ENCODE results near the gene SLC24A3. TPM values are rescaled to one million over a fixed set of nuclear protein-coding genes. Genes with fewer than 3 reads are reported as not detected.

The SLC24A3 gene
- polyA plus RNA-seq, 4 donors, result 1.6 to 4.0 (median 3.8) TPM; not detected in 1

DNA sequence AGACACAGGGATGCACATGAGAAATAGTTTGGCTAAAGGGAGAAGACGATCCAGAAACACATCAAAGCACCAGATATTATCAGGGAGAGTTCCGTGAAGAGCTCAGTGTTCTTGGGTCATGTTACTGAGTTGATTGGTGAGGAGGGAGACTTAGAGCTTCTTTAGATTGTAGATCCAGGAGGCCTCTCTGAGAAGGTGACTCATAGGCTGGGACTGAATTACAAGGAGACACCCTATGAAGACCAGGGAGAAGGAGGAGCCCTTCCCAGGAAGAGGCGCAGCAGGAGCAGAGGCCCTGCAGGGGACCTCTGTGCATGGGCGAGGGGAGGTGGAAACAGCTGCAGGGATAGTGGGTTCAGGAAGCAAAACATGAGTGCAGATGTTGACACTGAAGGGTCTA is 196.5 kb downstream of the SLC24A3 start:
- H3K27ac ChIP-seq (ENCODE audit: low read depth in 1 of 3, low read length in 2 of 3), result no peak overlapping the region
- H3K27me3 ChIP-seq (ENCODE audit: control insufficient read depth in 3 of 3, insufficient read depth in 3 of 3, low read length in 3 of 3), result no peaks in the 10 kb centered on the region
- no peaks in the 10 kb centered on the region for H3K9me3 ChIP-seq (ENCODE audit: control insufficient read depth in 2 of 2, insufficient read depth in 1 of 2, low read depth in 1 of 2, low read length in 1 of 2)
- no peaks in the 10 kb centered on the region for H3K4me1 ChIP-seq (ENCODE audit: control insufficient read depth in 3 of 3, insufficient read depth in 2 of 3, low read depth in 1 of 3, low read length in 2 of 3)
- DNase-seq, result no peak
- H3K4me3 ChIP-seq (ENCODE audit: low read depth in 1 of 3, low read length in 3 of 3), result no peak overlapping the region
- H3K36me3 ChIP-seq (ENCODE audit: control insufficient read depth in 3 of 3, insufficient read depth in 2 of 3, low read depth in 1 of 3, low read length in 3 of 3), result no peaks in the 10 kb centered on the region
- no peak for FAIRE-seq
- WGBS, 3 donors, result 76 to 82% (median 79%) methylated on average over 4 of the region's 4 CpGs

DNA sequence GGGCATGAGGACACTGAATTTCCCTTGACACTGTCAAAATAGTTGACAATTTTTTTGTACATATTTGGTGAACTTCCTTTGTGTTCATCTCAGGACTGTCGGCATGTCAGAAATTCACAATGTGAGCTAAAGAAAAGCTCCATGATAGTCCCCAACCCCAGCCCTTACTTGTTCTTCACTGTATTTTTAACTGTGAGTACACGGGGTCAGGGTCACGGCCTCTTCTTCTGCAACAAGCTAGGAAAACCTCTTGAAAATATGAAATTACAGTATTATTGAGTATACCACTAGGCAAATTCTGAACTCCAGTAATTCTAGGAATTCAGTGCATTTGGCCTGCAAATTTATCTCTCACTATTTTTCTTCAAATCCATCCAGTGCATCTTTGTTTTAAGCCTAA is 199.4 kb downstream of the SLC24A3 start:
- H3K9me3 ChIP-seq (ENCODE audit: control insufficient read depth in 2 of 2, insufficient read depth in 1 of 2, low read depth in 1 of 2, low read length in 1 of 2), result no peaks in the 10 kb centered on the region

DNA sequence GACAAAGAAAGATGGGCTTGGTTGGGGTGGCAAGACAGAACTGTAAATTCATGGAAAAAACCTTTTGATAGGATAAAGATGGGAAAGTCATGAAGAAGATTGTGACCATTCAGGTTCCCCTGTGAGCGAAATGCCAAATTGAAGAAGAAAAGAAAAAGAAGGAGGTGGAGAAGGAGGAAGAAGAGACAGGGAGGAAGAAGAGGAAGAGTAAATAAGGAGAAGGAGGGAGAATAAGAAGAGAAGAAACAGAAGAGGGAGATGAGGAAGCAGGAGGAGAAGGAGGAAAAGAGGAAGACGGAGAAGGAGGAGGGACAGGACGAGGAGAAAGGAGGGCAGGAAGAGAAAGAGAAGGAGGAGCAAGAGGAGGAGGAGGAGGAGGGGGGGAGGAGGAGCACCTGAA is 199.8 kb downstream of the SLC24A3 start:
- Histone ChIP-seq H3K4me3 (ENCODE audit: low read depth in 1 of 3, low read length in 3 of 3) (no peak overlapping the region), H3K9me3 (ENCODE audit: control insufficient read depth in 2 of 2, insufficient read depth in 1 of 2, low read depth in 1 of 2, low read length in 1 of 2) (no peaks in the 10 kb centered on the region), H3K4me1 (ENCODE audit: control insufficient read depth in 3 of 3, insufficient read depth in 2 of 3, low read depth in 1 of 3, low read length in 2 of 3) (no peaks in the 10 kb centered on the region), H3K27ac (ENCODE audit: low read depth in 1 of 3, low read length in 2 of 3) (no peak overlapping the region), H3K27me3 (ENCODE audit: control insufficient read depth in 3 of 3, insufficient read depth in 3 of 3, low read length in 3 of 3) (no peaks in the 10 kb centered on the region), H3K36me3 (ENCODE audit: control insufficient read depth in 3 of 3, insufficient read depth in 2 of 3, low read depth in 1 of 3, low read length in 3 of 3) (no peaks in the 10 kb centered on the region)
- no peak for FAIRE-seq
- no peak for DNase-seq
- 66 to 80% (median 78%) methylated on average over 3 of the region's 3 CpGs for WGBS, 3 donors

More for the DNA sequence above, 199.4 kb downstream of the SLC24A3 start:
- H3K4me1 ChIP-seq (ENCODE audit: control insufficient read depth in 3 of 3, insufficient read depth in 2 of 3, low read depth in 1 of 3, low read length in 2 of 3), result no peaks in the 10 kb centered on the region
- no peak for DNase-seq
- no peaks in the 10 kb centered on the region for H3K27me3 ChIP-seq (ENCODE audit: control insufficient read depth in 3 of 3, insufficient read depth in 3 of 3, low read length in 3 of 3)
- no peak overlapping the region for H3K4me3 ChIP-seq (ENCODE audit: low read depth in 1 of 3, low read length in 3 of 3)
- no peak for FAIRE-seq
- H3K36me3 ChIP-seq (ENCODE audit: control insufficient read depth in 3 of 3, insufficient read depth in 2 of 3, low read depth in 1 of 3, low read length in 3 of 3), result no peaks in the 10 kb centered on the region
- 85 to 89% (median 88%) methylated on average over 3 of the region's 3 CpGs for WGBS, 3 donors
- H3K27ac ChIP-seq (ENCODE audit: low read depth in 1 of 3, low read length in 2 of 3), result no peak overlapping the region

DNA sequence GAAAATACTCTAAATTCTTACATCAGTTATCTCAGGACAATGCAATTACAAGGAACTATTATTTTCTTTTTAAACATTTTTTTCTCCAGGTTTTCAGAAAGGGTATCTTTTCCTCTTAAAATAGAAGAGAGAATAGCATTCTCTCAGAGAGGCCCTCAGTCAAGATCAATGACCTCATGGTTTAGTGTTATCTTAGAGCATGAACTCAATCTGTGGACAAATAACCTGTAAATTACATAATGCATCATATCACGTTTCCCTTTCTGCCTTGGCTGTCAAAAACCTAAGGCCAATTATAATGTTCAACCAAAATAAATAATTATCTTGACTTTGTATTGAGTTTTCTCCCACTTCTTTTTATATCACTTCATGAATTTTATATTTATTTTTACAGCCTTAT is 202.2 kb downstream of the SLC24A3 start:
- Histone ChIP-seq H3K4me3 (ENCODE audit: low read depth in 1 of 3, low read length in 3 of 3) (no peak overlapping the region), H3K36me3 (ENCODE audit: control insufficient read depth in 3 of 3, insufficient read depth in 2 of 3, low read depth in 1 of 3, low read length in 3 of 3) (no peaks in the 10 kb centered on the region), H3K9me3 (ENCODE audit: control insufficient read depth in 2 of 2, insufficient read depth in 1 of 2, low read depth in 1 of 2, low read length in 1 of 2) (no peaks in the 10 kb centered on the region), H3K4me1 (ENCODE audit: control insufficient read depth in 3 of 3, insufficient read depth in 2 of 3, low read depth in 1 of 3, low read length in 2 of 3) (no peaks in the 10 kb centered on the region), H3K27ac (ENCODE audit: low read depth in 1 of 3, low read length in 2 of 3) (no peak overlapping the region), H3K27me3 (ENCODE audit: control insufficient read depth in 3 of 3, insufficient read depth in 3 of 3, low read length in 3 of 3) (no peaks in the 10 kb centered on the region)
- 19 to 52% (median 39%) methylated on average over 1 of the region's 1 CpG for WGBS, 3 donors
- FAIRE-seq (no peak), DNase-seq (no peak)

- DNase-seq (no peak), FAIRE-seq (no peak)
- Histone ChIP-seq H3K27me3 (ENCODE audit: control insufficient read depth in 3 of 3, insufficient read depth in 3 of 3, low read length in 3 of 3) (no peaks in the 10 kb centered on the region), H3K4me1 (ENCODE audit: control insufficient read depth in 3 of 3, insufficient read depth in 2 of 3, low read depth in 1 of 3, low read length in 2 of 3) (no peaks in the 10 kb centered on the region), H3K9me3 (ENCODE audit: control insufficient read depth in 2 of 2, insufficient read depth in 1 of 2, low read depth in 1 of 2, low read length in 1 of 2) (no peaks in the 10 kb centered on the region), H3K27ac (ENCODE audit: low read depth in 1 of 3, low read length in 2 of 3) (no peak overlapping the region), H3K36me3 (ENCODE audit: control insufficient read depth in 3 of 3, insufficient read depth in 2 of 3, low read depth in 1 of 3, low read length in 3 of 3) (no peaks in the 10 kb centered on the region), H3K4me3 (ENCODE audit: low read depth in 1 of 3, low read length in 3 of 3) (no peak overlapping the region)
- 46 to 67% (median 64%) methylated on average over 1 of the region's 1 CpG for WGBS, 3 donors
Observed at GRCh38 chr20:19415786-19416185, 203.3 kb downstream of the SLC24A3 start.

DNA sequence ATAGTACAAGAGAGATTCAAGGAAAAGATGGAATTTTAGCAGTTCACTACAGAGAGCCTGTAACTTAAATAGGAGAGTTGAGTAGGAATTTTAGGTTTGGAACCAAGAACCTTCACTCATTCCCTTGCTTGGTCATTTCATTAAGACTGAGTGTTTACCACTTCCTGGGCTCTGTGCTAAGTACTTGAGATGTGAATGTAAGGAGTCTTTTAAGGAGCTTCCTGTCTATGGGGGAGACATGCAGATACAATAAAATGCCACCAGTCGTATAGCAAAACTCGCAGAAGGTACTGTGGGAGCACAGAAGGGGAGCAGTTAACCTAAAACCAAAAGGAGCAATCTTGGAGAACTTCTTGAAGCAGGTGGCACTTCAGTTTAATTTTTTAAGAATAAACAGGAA is 204.2 kb downstream of the SLC24A3 start:
- Histone ChIP-seq H3K36me3 (ENCODE audit: control insufficient read depth in 3 of 3, insufficient read depth in 2 of 3, low read depth in 1 of 3, low read length in 3 of 3) (no peaks in the 10 kb centered on the region), H3K4me1 (ENCODE audit: control insufficient read depth in 3 of 3, insufficient read depth in 2 of 3, low read depth in 1 of 3, low read length in 2 of 3) (no peaks in the 10 kb centered on the region), H3K9me3 (ENCODE audit: control insufficient read depth in 2 of 2, insufficient read depth in 1 of 2, low read depth in 1 of 2, low read length in 1 of 2) (no peaks in the 10 kb centered on the region), H3K27me3 (ENCODE audit: control insufficient read depth in 3 of 3, insufficient read depth in 3 of 3, low read length in 3 of 3) (no peaks in the 10 kb centered on the region), H3K4me3 (ENCODE audit: low read depth in 1 of 3, low read length in 3 of 3) (no peak overlapping the region), H3K27ac (ENCODE audit: low read depth in 1 of 3, low read length in 2 of 3) (no peak overlapping the region)
- WGBS, 3 donors, result 87 to 91% (median 88%) methylated on average over 2 of the region's 2 CpGs
- DNase-seq, result no peak
- no peak for FAIRE-seq

DNA sequence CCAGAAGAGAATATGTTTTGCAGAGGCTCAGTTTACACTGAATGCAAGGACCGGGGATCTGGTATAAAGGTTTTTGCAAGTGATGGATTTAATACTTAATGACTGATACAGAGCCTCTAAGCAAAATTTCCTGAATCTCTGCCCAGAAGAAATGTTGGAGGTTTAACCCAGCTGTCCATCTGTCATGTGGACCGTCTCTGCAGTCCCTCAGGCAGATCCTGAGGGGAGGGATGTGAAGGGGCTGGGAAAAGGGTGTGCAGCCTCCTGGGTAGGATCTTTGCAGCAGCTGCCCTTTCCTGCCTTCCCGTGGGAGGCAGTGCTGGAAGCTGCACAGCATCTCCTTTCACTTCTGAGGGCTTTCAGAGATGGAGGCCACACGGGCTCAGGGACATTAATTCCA is 207.0 kb downstream of the SLC24A3 start:
- 51 to 66% (median 61%) methylated on average over 4 of the region's 4 CpGs for WGBS, 3 donors
- no peak overlapping the region for H3K27ac ChIP-seq (ENCODE audit: low read depth in 1 of 3, low read length in 2 of 3)
- H3K36me3 ChIP-seq (ENCODE audit: control insufficient read depth in 3 of 3, insufficient read depth in 2 of 3, low read depth in 1 of 3, low read length in 3 of 3), result no peaks in the 10 kb centered on the region
- no peaks in the 10 kb centered on the region for H3K9me3 ChIP-seq (ENCODE audit: control insufficient read depth in 2 of 2, insufficient read depth in 1 of 2, low read depth in 1 of 2, low read length in 1 of 2)
- no peak overlapping the region for H3K4me3 ChIP-seq (ENCODE audit: low read depth in 1 of 3, low read length in 3 of 3)
- DNase-seq (no peak), FAIRE-seq (no peak)
- no peaks in the 10 kb centered on the region for H3K4me1 ChIP-seq (ENCODE audit: control insufficient read depth in 3 of 3, insufficient read depth in 2 of 3, low read depth in 1 of 3, low read length in 2 of 3)
- H3K27me3 ChIP-seq (ENCODE audit: control insufficient read depth in 3 of 3, insufficient read depth in 3 of 3, low read length in 3 of 3), result no peaks in the 10 kb centered on the region

DNA sequence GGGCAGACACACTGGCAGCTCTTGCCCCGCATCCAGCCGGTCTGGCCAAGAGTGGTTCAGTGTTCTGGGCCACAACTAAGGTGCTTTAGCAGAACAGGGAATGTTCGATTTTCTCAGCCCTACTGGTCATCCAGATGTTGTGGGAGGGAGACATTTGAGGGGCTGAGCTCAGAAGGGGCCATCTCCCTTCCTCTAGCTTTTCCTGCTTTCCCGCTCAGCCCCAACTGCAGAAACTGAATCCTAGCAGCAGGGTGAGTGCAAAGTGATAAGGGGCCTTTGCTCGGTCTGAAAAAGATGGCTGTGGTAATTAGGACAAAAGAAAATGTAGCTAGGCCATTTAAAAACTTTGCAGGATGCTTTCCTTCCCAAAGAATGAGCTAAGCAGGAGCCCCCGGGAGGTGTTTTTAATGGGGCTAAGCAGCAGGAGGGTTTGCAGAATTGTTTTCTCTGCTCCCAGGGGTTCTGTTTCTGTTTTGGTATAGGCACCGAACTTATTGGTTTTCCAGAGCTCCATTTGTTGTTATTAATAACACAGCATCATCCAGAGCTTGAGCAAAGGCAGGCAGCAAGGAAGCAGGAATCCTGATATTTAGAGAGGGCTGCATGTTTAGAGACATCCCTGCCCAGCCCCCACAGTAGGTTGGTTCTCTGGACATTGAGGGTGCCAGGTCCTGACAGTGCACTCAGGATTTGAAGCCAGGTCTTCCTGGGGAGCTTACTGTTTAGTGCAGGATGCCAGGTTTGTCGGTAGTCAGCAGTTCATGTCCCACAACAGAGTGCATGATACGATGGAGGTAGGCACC is 210.9 kb downstream of the SLC24A3 start:
- Histone ChIP-seq H3K36me3 (ENCODE audit: control insufficient read depth in 3 of 3, insufficient read depth in 2 of 3, low read depth in 1 of 3, low read length in 3 of 3) (no peaks in the 10 kb centered on the region), H3K27me3 (ENCODE audit: control insufficient read depth in 3 of 3, insufficient read depth in 3 of 3, low read length in 3 of 3) (peaks cover 0 to 4% (median 0%) of the 10 kb centered on the region in 3 donors), H3K4me1 (ENCODE audit: control insufficient read depth in 3 of 3, insufficient read depth in 2 of 3, low read depth in 1 of 3, low read length in 2 of 3) (no peaks in the 10 kb centered on the region), H3K9me3 (ENCODE audit: control insufficient read depth in 2 of 2, insufficient read depth in 1 of 2, low read depth in 1 of 2, low read length in 1 of 2) (no peaks in the 10 kb centered on the region), H3K4me3 (ENCODE audit: low read depth in 1 of 3, low read length in 3 of 3) (no peak overlapping the region), H3K27ac (ENCODE audit: low read depth in 1 of 3, low read length in 2 of 3) (no peak overlapping the region)
- WGBS, 3 donors, result 58 to 67% (median 59%) methylated on average over 9 of the region's 9 CpGs
- FAIRE-seq (no peak), DNase-seq (no peak)
